Panc1 (cell line): Measurements from ENCODE around the gene NTNG2.

Experiments
- CTCF ChIP-seq: fragments of 450-650 bp; IDR thresholded peaks from 2 replicates; pipeline ENCODE4 v1.5.1; 2017; ENCODE audit warnings: mild to moderate bottlenecking
- POLR2AphosphoS5 ChIP-seq: IDR thresholded peaks from 2 replicates; pipeline ENCODE4 v1.6.1; 2012; ENCODE audit warnings: mild to moderate bottlenecking, low read depth, low read length, moderate library complexity
- REST ChIP-seq, 2 experiments: IDR thresholded peaks; 2 replicates each; pipeline ENCODE4 v1.6.1; 2011 to 2012; ENCODE audit warnings: low read depth in 2 of 2, control low read depth in 1 of 2, low read length in 1 of 2, mild to moderate bottlenecking in 1 of 2, moderate library complexity in 1 of 2; ENCODE audit not compliant: insufficient read depth in 1 of 2
- TCF7L2 ChIP-seq: IDR thresholded peaks from 2 replicates; pipeline ENCODE4 v1.6.1; 2011; ENCODE audit warnings: mild to moderate bottlenecking, low read depth, low read length, inconsistent platforms

- TF ChIP-seq TCF7L2 (no peak), REST (IDR thresholded peaks at IDR 0.05; ENCODE audit: insufficient read depth in 1 of 2, low read depth in 2 of 2, low read length in 1 of 2) (no peak), CTCF (no peak), POLR2AphosphoS5 (no peak)
Measured at GRCh38 chr9:132168347-132168746, 6.5 kb downstream of the NTNG2 start.
